ENCODE results near the gene RMRP.

DNA sequence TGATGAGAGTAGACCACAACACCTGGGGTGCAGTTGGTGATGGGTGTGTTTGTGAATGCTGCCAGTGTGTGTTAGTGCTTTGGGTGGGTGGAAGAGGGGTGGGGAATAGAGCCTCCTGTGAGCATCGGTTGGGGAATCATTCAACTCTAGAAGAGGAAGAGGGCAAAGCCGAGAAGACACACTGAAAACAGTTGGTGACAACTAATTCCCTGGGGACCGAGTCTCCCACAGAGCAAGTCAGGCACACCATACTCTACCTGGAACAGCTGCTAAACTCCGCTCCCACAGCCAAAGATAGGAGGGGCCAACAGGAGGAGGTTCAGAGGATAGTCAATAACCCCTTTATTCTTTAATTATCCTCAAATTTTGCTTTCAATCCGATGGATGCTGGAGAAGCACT lies 8.7 kb upstream of the RMRP start:
- TF ChIP-seq, protein P1, sequence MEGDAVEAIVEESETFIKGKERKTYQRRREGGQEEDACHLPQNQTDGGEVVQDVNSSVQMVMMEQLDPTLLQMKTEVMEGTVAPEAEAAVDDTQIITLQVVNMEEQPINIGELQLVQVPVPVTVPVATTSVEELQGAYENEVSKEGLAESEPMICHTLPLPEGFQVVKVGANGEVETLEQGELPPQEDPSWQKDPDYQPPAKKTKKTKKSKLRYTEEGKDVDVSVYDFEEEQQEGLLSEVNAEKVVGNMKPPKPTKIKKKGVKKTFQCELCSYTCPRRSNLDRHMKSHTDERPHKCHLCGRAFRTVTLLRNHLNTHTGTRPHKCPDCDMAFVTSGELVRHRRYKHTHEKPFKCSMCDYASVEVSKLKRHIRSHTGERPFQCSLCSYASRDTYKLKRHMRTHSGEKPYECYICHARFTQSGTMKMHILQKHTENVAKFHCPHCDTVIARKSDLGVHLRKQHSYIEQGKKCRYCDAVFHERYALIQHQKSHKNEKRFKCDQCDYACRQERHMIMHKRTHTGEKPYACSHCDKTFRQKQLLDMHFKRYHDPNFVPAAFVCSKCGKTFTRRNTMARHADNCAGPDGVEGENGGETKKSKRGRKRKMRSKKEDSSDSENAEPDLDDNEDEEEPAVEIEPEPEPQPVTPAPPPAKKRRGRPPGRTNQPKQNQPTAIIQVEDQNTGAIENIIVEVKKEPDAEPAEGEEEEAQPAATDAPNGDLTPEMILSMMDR (IDR thresholded peaks at IDR 0.05; ENCODE audit: insufficient read depth, low read length, poor library complexity, severe bottlenecking): no peak
- no peak for TF ChIP-seq EZH2phosphoT487 (conservative IDR thresholded peaks at IDR 0.05; ENCODE audit: low read length)

All from SU-DHL-6 (cell line).